HG03139 (cell line): Measurements from ENCODE around the gene HOXB7.

Experiments
- ATAC-seq: cut with Tn5 transposase; IDR thresholded peaks from one replicate; pipeline ENCODE4 v1.9.1; 2021; ENCODE audit not compliant: unreplicated experiment

Gene HOXB7

DNA sequence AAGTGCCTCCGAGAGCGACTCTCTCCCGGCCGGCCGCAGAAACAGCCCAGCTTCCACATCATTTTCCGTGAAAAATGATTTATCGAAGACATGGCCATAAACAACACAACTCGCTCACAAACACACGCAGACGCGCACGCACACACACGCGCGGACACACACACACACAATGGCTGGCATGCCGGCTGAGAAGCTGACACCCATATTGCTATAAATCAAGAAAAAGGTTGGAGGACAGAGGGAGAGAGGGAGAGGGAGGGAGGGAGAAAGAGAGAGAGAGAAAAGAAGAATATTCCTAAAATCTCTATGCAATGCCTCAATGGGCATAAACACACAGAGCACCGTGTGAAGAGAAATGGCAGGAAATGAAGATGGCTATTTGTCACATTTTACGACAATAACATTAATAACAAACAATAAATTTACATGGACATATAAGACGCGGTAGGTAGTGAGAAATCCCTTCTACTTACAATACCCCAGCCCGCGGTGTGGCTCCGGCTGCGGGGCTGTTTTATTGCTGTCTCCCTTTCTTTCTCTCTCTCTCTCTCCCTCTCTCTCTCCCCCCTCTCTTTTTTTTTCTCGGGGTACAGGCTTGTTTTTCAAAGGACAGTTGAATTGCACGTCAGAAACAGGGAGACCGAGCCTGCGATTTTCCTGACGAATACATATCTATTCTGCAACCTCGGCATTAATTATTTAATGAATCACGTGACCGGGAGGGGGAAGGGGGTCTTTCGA lies 42.1 kb downstream of the HOXB7 start:
- ATAC-seq = no peak

DNA sequence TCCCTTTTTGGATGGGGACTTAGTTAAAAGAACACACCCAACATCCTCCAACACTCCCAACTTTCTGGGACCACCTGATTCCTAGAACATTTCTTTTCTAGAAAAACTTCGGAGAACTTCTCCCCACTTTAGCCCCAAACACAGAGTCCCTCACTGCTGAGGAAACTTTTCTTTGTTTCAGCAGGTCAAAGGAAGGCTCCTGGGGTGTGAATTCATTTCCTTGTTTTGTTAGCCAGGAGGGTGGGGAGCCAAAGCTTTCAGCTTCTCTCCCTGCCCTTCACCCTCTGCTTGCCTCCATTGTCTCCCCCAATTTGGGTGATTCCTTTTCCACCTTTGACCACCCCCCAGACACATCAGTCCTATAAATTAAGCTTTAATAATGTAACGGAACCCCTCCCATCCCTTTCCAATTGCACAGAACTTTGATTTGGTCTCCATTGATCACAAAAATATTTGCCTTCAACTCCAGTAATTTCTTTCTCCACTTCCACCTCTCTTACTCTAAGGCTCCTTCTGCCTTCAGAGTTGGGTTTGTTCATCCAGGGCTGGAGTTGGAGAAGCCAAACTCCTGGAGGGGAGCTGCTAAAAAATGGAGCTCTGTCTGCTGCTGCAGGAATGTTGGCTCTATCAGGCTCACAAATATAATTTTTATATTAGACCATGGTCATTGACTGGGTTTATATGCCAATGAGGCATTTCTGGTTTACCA lies 43.0 kb downstream of the HOXB7 start:
- ATAC-seq = no peak

DNA sequence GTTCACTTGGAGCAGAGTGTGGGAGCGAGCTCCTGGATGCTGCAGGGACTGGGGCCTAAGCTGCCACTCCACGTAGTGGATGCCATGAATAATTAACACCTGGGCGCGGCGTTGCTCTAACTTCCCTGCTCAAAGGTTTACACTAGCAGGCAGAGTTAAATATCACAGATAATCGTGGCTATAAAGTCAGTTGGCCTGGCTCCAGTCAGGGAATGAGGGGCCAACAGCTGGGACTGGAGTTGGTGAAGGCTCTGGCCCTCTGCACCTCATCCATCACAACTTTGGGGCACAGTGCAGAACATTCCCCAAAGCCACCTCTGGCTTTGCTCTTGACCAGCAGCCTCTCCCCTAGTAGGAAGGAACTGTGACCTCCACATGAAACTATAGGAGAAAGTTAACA lies 43.6 kb downstream of the HOXB7 start:
- no peak for ATAC-seq

DNA sequence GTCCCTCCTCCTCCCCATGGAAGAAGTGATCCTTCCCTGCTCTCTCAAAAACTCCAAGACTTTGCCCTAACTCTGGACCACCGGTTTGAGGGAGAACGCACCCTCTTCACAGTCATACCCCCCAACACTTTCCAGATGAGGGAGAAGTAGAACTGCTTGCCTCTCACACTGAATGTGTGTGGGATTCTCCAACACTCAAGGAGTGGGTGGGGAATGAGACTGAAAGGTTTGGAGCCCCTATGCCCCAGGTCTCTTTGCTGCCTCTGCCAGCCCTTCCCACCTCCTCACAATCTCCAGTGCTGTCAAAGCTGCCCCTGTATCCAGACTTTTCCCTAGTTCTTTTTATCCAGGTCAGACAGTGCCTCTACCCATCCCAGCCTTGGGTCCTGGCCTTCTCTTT lies 44.1 kb downstream of the HOXB7 start:
- ATAC-seq = no peak

DNA sequence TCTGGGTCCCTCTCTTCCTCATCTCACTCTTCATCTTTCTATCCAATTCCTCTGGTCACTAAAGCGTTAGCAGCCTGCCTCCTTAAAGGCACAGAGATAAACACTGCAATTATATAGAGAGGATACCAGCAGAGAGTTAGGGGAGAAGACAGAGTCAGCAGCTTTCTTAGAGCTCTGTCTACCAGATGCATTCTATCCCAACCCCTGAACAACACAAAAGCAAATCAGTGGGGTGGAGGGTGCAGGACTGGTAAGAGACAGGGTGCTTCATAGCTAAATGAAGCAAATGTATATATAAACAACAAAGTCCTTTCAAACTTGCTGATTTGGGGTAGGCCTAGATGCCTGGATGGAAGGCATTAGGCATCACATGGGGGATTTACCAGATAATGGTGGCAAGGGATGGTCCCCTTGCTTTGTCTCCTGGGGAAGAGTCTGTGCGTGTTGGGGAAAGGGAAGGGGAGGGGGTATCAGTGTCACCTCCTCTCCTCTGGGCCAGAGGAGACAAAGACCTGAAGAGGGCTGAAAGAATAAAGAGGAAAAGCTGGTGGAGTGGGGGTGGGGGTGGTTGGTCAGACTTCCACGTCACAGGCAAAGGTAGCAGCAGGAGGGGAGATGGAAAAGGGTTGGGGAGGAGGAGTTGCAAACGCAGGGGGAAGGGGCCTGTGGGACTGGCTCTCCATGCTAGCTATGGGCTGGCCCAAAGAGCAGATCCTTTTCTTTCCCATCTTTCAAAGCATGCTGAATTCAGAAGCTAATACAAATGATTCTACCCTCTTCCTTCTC lies 44.7 kb downstream of the HOXB7 start:
- no peak for ATAC-seq

DNA sequence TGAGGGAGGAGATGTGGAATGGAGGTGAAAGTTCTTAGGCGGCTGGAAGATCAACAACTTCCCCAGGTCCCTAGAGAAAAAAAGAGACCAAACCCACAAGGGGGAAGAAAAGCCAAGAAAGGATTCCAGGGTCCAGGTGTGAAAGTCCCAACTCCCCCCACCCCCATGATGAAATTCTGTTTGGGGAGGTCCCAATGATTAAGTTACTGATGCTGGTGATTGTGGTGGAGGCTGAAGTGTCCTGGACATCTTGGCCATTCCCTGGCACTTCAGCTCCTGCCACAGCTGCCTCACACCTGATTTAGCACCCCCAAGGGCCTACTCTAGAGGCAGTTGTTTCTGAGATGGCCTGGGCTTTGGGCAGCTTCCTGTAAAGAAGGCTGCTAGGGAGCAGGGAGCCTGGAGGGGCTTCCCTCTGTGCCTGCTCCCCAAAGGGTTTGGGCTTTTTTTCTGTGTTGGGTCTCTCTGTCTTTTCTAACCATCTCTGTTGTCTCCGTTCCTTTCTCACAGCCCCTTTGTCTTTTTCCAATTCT lies 45.7 kb downstream of the HOXB7 start:
- no peak for ATAC-seq

DNA sequence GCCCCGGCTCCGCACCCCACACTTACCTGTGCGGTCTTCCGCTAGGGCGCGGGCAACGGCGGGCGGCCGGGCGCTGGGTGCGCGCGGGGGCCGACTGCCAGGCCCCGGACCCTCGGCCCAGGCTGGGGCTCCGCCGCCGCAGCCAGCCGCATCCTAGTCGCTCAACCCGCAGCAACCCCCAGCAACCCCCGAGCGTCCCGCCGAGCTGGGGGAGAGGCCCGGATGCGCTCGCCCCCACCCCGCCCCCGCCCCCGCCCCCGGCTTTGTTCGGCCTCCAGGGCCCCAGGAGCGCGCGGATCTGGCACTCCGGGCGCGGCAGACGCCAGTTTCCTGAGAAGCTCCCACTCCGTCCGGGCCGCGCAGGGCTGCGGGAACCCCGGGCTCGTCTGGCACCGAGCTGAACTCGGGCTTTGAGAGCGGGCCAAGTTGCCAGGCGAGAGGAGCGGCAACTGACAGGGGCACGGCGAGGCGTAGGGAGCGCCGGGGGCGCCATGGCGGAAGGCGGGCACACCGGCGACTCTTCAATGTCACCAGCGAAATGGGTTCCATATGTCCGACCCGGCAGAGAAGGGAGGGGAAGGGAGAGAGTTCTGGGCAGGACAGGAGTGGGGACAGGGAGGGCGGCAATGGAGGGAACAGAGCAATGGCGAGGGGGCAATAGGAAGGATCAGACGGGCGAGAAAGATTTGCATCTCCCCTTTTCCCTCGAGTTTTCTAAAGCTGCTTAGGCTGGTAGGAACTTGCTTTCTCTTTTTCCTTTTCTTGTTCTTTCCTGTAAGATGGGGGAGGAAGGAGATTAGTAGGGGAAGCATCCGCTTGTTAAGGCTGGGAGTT lies 46.4 kb downstream of the HOXB7 start:
- ATAC-seq = no peak

DNA sequence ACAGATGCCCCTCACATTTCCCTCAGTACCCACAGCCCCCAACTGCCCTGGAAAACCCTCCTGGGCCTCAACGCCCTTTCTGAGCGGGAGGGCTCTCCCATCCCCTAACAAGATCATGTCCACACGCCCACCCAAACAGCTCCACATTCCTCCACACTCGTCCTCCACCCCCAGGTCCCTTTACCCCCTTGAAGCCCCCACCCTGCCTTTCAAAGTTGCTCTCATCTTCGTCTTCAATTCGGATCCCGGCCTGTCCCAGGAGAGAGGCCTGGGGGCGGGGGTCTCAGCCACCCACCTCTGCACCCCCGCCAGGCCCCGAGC lies 47.0 kb downstream of the HOXB7 start:
- ATAC-seq = no peak

DNA sequence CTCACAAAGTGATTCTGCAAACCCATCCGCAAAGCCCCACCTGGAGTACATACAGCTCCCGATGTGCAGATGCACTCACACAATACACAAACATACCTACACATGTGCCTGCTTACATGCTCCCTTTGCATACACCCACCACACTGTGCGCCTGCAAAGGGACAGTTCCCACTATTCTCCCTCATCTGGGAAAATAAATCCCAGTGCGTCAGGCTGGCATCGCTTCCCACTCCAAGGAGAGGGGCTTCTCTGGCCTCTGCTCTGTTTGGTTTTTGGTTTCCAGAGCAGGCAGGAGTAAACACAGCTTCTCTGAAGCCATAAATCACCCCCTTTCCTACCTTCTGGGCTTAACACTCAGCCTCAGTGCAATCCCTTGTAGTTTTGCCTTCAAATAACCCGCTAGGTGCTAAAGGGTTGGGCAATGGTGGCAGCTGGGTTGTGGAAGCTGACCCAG lies 47.4 kb downstream of the HOXB7 start:
- ATAC-seq = no peak

DNA sequence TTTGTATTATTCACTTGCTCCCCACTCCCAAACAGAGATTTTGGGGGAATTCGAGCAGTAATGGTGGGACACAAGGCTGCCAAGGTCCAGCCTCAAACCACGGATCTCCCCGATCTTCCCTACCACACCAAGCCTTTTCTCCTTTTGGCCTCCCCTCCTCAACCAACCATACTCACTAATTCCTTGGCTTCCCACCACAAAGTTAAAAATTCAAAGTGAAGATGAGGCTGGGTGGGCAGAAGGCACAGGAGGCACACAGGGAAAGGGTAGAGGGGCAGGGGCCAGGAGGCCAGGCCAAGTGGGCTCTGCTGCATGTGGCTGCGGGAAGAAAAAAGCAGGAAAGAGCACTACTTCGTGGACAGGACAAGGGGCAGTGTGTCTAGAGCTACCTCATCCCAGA lies 47.9 kb downstream of the HOXB7 start:
- ATAC-seq = no peak

DNA sequence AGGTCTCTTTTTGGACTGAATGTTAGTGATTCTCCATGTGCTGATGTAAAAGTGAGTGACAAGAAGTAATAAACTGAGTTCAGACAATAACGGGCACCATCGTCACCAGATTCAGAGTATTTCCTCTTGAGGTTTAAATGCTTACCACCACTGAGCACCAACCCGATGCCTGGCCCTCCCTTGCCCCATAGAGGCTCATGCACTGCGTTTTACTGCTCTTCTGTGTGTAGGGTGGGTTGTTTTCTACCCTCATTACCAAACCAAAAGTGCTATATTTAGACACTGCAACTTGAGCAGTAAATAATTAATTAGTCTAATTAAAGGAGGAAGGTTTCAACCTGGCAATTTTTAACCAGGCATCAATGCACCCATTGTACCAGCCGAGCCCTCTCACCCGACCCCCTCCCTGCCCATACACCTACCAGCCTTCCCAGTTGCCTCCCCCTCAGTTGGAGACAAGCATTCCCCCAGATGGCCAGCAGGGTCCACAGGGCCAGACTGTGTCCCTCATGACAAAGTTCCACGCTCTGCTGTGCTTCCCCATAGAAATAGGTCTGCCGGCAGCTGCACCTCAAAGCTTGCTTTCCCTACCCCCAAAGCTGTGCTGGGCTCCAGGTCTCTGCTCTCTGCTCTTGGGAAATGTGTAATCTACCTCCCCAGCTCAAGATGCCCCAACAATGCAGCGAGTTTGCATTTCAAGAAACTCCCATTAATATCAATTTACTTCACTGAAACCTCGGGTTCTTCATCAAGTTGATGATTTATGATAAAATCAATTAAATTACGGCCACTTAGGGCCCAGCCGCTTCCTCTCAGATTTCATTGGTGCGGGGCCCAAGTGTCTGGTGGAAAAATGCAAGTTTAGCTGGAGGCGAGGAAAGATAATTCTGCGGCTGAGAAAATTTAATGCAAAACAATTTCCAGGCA lies 48.7 kb downstream of the HOXB7 start:
- no peak for ATAC-seq

DNA sequence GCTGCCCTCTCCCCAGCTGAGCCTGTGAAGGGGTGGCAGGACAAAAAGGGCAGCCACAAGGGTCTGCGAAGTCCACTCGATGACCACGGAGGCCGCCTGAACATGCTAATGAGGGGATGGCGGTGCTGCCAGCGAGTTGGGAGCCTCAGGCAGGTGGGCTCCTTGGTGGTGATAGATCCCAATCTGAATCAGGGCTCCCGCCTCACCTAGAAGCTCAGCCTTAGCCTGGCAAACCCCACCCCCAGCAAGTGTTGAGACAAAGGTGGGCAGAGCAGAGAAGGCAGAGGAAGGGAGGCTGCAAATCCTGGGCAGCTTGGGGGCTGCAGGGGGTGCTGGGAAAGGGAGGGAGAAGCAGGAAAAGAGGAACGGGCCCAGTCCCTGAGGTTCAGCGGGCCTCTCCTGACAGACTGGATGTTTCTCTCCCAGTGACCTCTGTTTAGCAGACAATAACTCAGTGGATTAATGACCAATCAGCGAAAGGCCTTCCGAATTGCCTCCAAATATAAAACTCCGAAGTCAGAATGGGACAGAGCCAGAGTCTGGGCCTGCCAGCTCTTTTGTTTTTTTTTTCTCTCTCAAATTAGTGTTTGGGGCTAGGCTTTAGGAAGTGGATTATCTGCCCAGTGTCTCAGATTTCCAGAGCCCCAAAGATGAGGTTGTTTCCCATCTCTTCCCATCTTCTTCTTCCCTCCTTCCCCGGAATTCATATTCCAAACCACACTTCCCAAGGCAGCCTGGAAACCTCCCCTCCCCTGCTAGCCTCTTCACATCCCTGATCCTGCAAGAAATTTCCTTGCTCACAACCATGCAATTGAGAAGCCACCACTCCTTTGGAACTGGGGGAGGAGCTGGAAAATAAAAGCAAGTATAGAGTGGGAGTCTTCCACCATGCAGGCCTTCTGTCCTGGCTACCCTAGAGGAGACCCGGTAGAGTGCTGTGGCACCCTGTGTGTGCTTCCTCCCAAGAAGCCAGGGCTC lies 50.7 kb downstream of the HOXB7 start:
- ATAC-seq = no peak

DNA sequence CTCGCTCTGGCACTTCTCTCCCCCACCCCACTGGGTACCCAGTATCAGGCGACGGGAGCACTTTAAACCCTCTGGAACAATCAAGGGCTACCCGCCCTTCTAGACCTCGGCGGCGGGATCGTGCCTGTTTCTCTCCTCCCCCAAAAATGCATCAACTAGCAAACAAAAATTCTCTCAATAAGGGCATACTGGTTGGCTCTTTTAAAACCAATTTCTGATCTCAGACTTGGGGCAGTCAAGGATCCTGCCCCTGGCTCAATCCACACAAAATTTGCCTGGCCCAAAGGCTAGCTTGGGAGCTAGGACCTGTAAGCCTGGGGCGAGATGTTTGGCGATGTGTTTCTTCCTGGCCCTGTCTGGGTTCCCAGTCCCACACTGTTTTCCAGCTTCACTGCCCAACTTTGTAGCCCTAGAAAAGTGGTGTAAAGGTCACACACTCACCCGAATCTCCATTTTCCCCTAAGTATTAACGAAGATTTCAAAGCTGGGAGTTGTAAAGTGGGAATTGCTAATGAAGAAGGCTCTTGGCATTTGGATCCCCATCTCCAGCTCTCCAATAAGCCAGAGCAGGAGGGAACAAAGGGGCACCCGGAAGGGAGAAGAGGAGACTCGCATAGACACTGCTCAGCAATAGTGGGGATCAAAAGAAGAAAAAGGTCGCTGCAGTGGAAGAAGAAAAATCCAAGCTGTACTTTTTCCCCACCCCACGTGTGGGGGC lies 51.5 kb downstream of the HOXB7 start:
- no peak for ATAC-seq

DNA sequence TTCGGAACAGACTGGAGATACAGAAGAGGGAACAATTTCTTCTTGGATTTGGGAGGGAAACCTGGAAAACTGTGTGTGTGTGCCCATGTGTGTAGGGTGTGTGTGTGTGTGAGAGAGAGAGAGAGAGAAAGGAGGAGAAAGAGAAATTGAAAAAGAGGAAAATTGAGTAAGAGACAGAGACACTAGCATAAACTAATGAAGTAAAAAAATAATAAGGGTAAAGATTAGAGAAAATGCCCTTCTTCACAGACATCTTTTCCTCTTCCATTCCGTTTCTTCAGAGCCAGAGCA lies 52.0 kb downstream of the HOXB7 start:
- ATAC-seq = no peak

DNA sequence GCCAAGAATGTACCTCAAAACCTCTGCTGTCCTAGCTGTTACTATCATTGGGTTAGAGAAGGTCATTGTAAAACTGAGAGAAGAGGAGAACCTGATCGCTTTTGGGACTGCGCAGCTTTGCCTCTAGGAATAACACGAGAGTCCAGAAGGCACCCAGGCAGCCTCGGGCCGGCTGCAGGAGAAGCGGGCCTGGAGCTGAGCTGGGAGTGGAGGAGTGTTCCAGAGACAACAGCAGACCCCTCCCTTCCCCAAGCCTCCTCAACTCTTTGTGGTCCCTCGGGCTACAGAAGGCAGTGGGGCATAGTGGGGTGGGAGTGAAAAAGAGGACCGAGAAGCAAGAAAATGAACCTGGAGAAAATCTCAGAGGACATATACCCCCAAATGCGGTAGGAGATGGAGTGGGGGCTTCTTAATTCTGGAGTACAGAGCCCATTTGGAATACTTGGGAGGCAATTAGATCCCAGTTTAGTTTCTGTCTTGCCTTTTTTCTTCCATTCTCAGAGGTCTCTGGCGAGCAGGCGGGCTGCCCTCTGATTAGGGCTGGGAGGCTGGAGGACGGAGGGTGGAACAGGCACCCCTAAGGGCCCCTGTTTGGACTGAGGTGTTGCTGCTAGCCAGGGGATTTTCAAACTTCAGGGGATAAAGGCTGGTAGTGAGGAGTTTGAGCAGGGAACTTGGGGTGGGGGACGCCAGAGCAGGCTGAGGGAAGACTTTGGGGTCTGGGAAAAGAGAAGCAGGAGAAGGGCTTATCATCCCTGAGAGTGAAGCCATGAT lies 52.6 kb downstream of the HOXB7 start:
- no peak for ATAC-seq
